GM18505 (cell line): ENCODE measurements around the gene MVB12B.
"Not testable (repeated sequence)": the region's sequence is repeated elsewhere in the genome, so short reads cannot be mapped to it uniquely, and the experiment has no call there.

Experiments used
- ATAC-seq: cut with Tn5 transposase; IDR thresholded peaks from one replicate; pipeline ENCODE4 v1.9.1; 2021; ENCODE audit not compliant: unreplicated experiment
- POLR2A ChIP-seq: IDR thresholded peaks from 4 replicates; pipeline ENCODE4 v1.6.1; 2011; ENCODE audit warnings: borderline replicate concordance; ENCODE audit not compliant: insufficient read depth, insufficient read length; ENCODE audit errors: extremely low read depth

Gene MVB12B

GRCh38 chr9:126326228-126327005 lies at the start of gene MVB12B:
Gene MVB12B, plus strand, starts transcription at chr9:126326829. Its CDS starts 101 bp downstream, at chr9:126326930.
- no peak for ATAC-seq

GRCh38 chr9:126283799-126284465 lies 42.7 kb upstream of the MVB12B start:
- TF ChIP-seq POLR2A: no peak
- no peak for ATAC-seq

More at GRCh38 chr9:126326228-126327005, at the start of gene MVB12B:
- no peak for TF ChIP-seq POLR2A

GRCh38 chr9:126285652-126286051 lies 41.0 kb upstream of the MVB12B start:
- ATAC-seq: not testable (repeated sequence)

GRCh38 chr9:126287166-126287866 lies 39.3 kb upstream of the MVB12B start:
- ATAC-seq: no peak
- TF ChIP-seq POLR2A: no peak

GRCh38 chr9:126290871-126291270 lies 35.8 kb upstream of the MVB12B start:
- no peak for TF ChIP-seq POLR2A

GRCh38 chr9:126291925-126292324 lies 34.7 kb upstream of the MVB12B start:
- no peak for ATAC-seq
- no peak for TF ChIP-seq POLR2A

More at GRCh38 chr9:126290871-126291270, 35.8 kb upstream of the MVB12B start:
- no peak for ATAC-seq

- no peak for TF ChIP-seq POLR2A
- no peak for ATAC-seq
These were observed 33.7 kb upstream of the MVB12B start for GRCh38 chr9:126292736-126293521.

- no peak for TF ChIP-seq POLR2A
These were observed 33.1 kb upstream of the MVB12B start for GRCh38 chr9:126293522-126293889.

GRCh38 chr9:126294331-126295081 lies 32.1 kb upstream of the MVB12B start:
- ATAC-seq: no peak
- TF ChIP-seq POLR2A: no peak

More at GRCh38 chr9:126293522-126293889, 33.1 kb upstream of the MVB12B start:
- no peak for ATAC-seq

GRCh38 chr9:126295082-126295477 lies 31.5 kb upstream of the MVB12B start:
- ATAC-seq: no peak
- TF ChIP-seq POLR2A: no peak

- no peak for ATAC-seq
- TF ChIP-seq POLR2A: no peak
These were observed 31.1 kb upstream of the MVB12B start for GRCh38 chr9:126295516-126295915.

- no peak for TF ChIP-seq POLR2A
- ATAC-seq: no peak
These were observed 30.6 kb upstream of the MVB12B start for GRCh38 chr9:126295936-126296600.
